Sigmoid colon (tissue), 7 donors: ENCODE measurements around the gene VCAN. TPM values are rescaled to one million over a fixed set of nuclear protein-coding genes. Genes with fewer than 3 reads are reported as not detected.

Experiments
- DNase-seq: peaks from one replicate; pipeline ENCODE4 v3.0.0-alpha.2; 2019
- H3K27ac ChIP-seq, 4 donors: fragments of 200-600 bp; sonication (generic); one replicate each; pipeline ENCODE4 v1.5.1; 2016 to 2019; ENCODE audit warnings: mild to moderate bottlenecking in 1 of 4
- H3K27me3 ChIP-seq, 3 donors: fragments of 200-600 bp; sonication (generic); one replicate each; pipeline ENCODE4 v1.5.1; 2019; ENCODE audit warnings: mild to moderate bottlenecking in 1 of 3
- H3K36me3 ChIP-seq, 4 donors: fragments of 200-600 bp; sonication (generic); one replicate each; pipeline ENCODE4 v1.5.1; 2016 to 2019
- H3K4me1 ChIP-seq, 4 donors: fragments of 200-600 bp; sonication (generic); one replicate each; pipeline ENCODE4 v1.5.1; 2017 to 2019
- H3K4me3 ChIP-seq, 4 donors: fragments of 200-600 bp; sonication (generic); one replicate each; pipeline ENCODE4 v1.5.1; 2017 to 2019; ENCODE audit warnings: mild to moderate bottlenecking in 2 of 4, moderate library complexity in 1 of 4
- H3K9me3 ChIP-seq, 4 donors: fragments of 200-600 bp in 3 of 4; sonication (generic) in 3 of 4; one replicate each; pipeline versions ENCODE4 v1.5.1 to v1.6.1; 2013 to 2019
- EP300 ChIP-seq, 4 donors: sonication (generic); formaldehyde crosslinking; IDR thresholded peaks; one replicate each; pipeline ENCODE4 v1.6.1; 2017; ENCODE audit warnings: antibody characterized with exemption in 4 of 4
- POLR2A ChIP-seq, 2 donors: fragments of 450-650 bp; IDR thresholded peaks; one replicate each; pipeline ENCODE4 v1.6.1; 2016; ENCODE audit warnings: antibody characterized with exemption in 2 of 2, mild to moderate bottlenecking in 2 of 2, moderate library complexity in 2 of 2
- POLR2AphosphoS5 ChIP-seq, 4 donors: sonication (generic); formaldehyde crosslinking; IDR thresholded peaks; one replicate each; pipeline ENCODE4 v1.6.1; 2017; ENCODE audit warnings: antibody characterized with exemption in 4 of 4
- WGBS, 2 donors: extraction: QIAGEN DNeasy Blood & Tissue Kit; methylation state at CpG; one replicate each; pipeline ENCODE4 v1.1.7; 2013; 5-methylcytosine and 5-hydroxymethylcytosine counted together
- intact Hi-C: fragments of 100-400 bp; cut with DNase I; formaldehyde crosslinking; loops from one replicate; pipeline ENCODE4 v1.15.1; 2023
- polyA plus RNA-seq, 3 donors: library from polyadenylated mRNA; stranded (reverse); fragments of 200-250 nt; gene quantifications; one replicate each; pipeline ENCODE4 v1.2.3, GENCODE V29; 2013
- total RNA-seq, 4 donors: library from RNA; depleted of rRNA; stranded (reverse); fragments of >200 nt; gene quantifications; one replicate each; pipeline ENCODE4 v1.1.0, GENCODE V29; 2016
- TF ChIP-seq, protein P1 (sequence below), 4 experiments: fragments of 450-650 bp in 3 of 4; fragments of 200-600 bp in 1 of 4; IDR thresholded peaks; one replicate each; pipeline ENCODE4 v1.5.1; 2016 to 2019; ENCODE audit warnings: antibody characterized with exemption in 4 of 4, mild to moderate bottlenecking in 3 of 4, moderate library complexity in 2 of 4
- donor health status: healthy with polysubstance abuse.
- donor health status: Bipolar disorder and iron deficiency.
- donor health status: healthy.

Gene VCAN
- total and polyA plus RNA-seq, 7 donors = 0.69 to 115 (median 37.5) TPM

DNA sequence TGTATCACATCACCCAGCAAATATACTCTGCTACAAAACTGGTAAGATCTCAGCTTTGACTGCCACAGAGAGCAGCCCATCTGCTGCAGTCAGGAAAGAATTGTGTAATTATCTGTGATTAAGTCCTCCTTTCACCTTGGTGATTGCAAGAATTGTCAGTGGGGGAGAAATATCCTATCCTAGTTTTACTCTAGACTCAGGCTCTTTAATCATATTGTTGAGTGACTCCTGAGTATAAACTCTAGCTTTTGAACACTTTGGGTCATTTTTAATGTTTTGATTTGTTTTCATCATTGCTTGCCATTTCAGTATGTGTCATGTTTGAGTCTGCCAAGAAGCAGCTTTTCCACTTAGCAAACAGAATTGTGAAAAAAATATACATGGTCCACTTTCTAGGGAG, 32.1 kb downstream of the VCAN start:
- TF ChIP-seq, protein P1, sequence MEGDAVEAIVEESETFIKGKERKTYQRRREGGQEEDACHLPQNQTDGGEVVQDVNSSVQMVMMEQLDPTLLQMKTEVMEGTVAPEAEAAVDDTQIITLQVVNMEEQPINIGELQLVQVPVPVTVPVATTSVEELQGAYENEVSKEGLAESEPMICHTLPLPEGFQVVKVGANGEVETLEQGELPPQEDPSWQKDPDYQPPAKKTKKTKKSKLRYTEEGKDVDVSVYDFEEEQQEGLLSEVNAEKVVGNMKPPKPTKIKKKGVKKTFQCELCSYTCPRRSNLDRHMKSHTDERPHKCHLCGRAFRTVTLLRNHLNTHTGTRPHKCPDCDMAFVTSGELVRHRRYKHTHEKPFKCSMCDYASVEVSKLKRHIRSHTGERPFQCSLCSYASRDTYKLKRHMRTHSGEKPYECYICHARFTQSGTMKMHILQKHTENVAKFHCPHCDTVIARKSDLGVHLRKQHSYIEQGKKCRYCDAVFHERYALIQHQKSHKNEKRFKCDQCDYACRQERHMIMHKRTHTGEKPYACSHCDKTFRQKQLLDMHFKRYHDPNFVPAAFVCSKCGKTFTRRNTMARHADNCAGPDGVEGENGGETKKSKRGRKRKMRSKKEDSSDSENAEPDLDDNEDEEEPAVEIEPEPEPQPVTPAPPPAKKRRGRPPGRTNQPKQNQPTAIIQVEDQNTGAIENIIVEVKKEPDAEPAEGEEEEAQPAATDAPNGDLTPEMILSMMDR (IDR thresholded peaks at IDR 0.05) = no peak
- TF ChIP-seq POLR2AphosphoS5 (IDR thresholded peaks at IDR 0.05) = no peak
- no peak for TF ChIP-seq EP300 (IDR thresholded peaks at IDR 0.05)
- no peak for TF ChIP-seq POLR2A (IDR thresholded peaks at IDR 0.05)
- intact Hi-C loops = no loop called here
- Histone ChIP-seq H3K4me1 (no peaks in the 10 kb centered on the region), H3K36me3 (no peaks in the 10 kb centered on the region), H3K4me3 (no peak overlapping the region), H3K27ac (no peak overlapping the region), H3K9me3 (no peaks in the 10 kb centered on the region), H3K27me3 (no peaks in the 10 kb centered on the region)
- DNase-seq = no peak

DNA sequence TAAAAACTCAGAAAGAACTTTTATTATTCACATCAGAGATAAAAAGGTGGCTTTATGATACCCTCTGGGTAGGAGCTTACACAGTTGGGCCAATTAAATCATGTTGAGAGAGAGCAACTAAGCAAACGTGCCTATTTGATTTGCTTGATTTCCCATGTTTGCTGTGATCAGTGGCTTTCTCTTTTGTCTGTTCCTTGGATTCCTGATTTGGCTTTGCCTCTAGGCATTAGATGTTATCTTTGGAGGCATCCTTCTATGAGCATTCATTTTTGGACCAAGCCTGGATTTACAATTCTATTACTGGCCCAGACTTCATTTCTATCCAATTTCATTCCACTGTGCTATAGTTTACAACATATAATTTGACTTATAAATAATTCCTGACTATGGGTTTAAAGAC, 35.9 kb downstream of the VCAN start:
- H3K4me1 ChIP-seq = peaks cover 0 to 9% (median 3%) of the 10 kb centered on the region in 4 donors
- no peak for DNase-seq
- no peak overlapping the region for H3K4me3 ChIP-seq
- H3K27ac ChIP-seq = no peak overlapping the region
- no peaks in the 10 kb centered on the region for H3K9me3 ChIP-seq
- TF ChIP-seq, protein P1 (IDR thresholded peaks at IDR 0.05) = no peak
- TF ChIP-seq EP300 (IDR thresholded peaks at IDR 0.05) (no peak), POLR2AphosphoS5 (IDR thresholded peaks at IDR 0.05) (no peak), POLR2A (IDR thresholded peaks at IDR 0.05) (no peak)
- no peaks in the 10 kb centered on the region for H3K27me3 ChIP-seq
- intact Hi-C loops = no loop called here
- WGBS, 2 donors = 12 to 55% methylated on average over 1 of the region's 1 CpG
- H3K36me3 ChIP-seq = no peaks in the 10 kb centered on the region

DNA sequence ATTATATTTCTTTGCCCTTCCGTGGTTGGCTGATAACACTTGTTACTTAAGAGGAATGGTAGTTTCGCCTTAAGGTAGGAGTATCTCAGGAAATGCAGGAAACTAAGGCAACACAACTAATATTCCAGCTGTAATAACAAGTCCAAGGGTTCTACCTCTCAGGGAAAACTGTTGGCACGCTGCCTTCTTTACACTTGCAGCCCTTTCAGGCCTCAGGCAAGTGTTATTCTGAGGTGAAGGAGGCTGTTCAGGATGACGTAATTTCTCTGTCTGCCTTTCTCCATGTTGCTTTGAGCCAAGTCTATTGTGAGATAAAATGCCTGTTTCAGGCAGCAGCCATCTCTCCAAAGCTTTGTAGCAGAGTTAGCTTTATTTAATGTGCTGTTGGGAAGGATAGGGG, 38.0 kb downstream of the VCAN start:
- TF ChIP-seq POLR2AphosphoS5 (IDR thresholded peaks at IDR 0.05) (no peak), EP300 (IDR thresholded peaks at IDR 0.05) (no peak), POLR2A (IDR thresholded peaks at IDR 0.05) (no peak)
- TF ChIP-seq, protein P1 (IDR thresholded peaks at IDR 0.05) = no peak
- H3K27ac ChIP-seq = peak overlapping the region in 2 of 4 donors; percentile 52 to 57
- no peaks in the 10 kb centered on the region for H3K27me3 ChIP-seq
- H3K4me3 ChIP-seq = no peak overlapping the region
- DNase-seq = peak; percentile 65
- 62 to 65% methylated on average over 4 of the region's 4 CpGs for WGBS, 2 donors
- intact Hi-C loops = no loop called here
- H3K9me3 ChIP-seq = no peaks in the 10 kb centered on the region
- peaks cover 0 to 9% (median 3%) of the 10 kb centered on the region in 4 donors for H3K4me1 ChIP-seq
- no peaks in the 10 kb centered on the region for H3K36me3 ChIP-seq

DNA sequence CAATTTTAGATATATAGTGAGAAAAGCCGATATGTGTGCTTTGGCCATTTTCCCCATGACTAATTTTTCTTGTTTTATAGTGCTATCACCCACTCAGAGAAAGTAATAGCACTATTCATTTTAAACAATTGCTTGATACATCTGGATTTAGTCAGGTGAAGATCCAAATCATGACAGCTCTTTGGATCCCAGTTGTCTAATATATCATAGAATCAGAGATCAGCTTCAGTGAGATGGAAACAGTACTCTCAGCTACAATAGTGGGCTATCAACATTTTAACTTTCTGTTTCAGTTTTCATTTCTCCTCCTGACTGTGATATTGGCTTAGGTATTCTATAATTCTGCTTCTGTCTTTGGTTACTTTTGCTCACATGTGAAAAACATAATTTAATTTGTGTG, 38.7 kb downstream of the VCAN start:
- Histone ChIP-seq H3K27me3 (no peaks in the 10 kb centered on the region), H3K4me3 (no peak overlapping the region), H3K36me3 (no peaks in the 10 kb centered on the region), H3K4me1 (peaks cover 0 to 9% (median 3%) of the 10 kb centered on the region in 4 donors), H3K27ac (peak overlapping the region in 2 of 4 donors; percentile 52 to 57), H3K9me3 (no peaks in the 10 kb centered on the region)
- intact Hi-C loops = no loop called here
- TF ChIP-seq EP300 (IDR thresholded peaks at IDR 0.05) = no peak
- TF ChIP-seq, protein P1 (IDR thresholded peaks at IDR 0.05) = no peak
- TF ChIP-seq POLR2A (IDR thresholded peaks at IDR 0.05) = no peak
- TF ChIP-seq POLR2AphosphoS5 (IDR thresholded peaks at IDR 0.05) = no peak
- 75 to 90% methylated on average over 1 of the region's 1 CpG for WGBS, 2 donors
- DNase-seq = no peak

DNA sequence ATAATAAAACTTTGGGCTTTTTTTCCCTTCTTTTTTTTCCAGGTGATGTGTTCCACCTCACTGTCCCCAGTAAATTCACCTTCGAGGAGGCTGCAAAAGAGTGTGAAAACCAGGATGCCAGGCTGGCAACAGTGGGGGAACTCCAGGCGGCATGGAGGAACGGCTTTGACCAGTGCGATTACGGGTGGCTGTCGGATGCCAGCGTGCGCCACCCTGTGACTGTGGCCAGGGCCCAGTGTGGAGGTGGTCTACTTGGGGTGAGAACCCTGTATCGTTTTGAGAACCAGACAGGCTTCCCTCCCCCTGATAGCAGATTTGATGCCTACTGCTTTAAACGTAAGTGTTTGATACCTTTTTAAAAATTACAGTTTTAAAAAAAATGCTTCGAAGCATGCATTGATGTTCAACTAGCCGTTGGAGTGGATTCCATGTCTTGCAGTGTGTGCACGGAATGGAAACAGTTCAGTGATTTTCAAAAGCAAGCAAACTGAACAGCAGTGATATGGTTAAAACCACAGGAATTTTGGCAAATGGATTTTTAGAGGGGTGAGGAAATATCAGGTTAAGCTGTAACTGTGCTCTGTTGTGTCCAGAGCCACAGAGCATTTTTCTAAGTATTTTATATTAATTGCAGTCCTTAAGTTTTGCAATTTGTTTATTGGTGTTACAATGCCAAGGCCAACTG, 40.7 kb downstream of the VCAN start:
- Histone ChIP-seq H3K4me3 (no peak overlapping the region), H3K36me3 (no peaks in the 10 kb centered on the region), H3K27ac (no peak overlapping the region), H3K27me3 (no peaks in the 10 kb centered on the region), H3K9me3 (no peaks in the 10 kb centered on the region), H3K4me1 (peaks cover 0 to 9% (median 3%) of the 10 kb centered on the region in 4 donors)
- no peak for DNase-seq
- TF ChIP-seq POLR2A (IDR thresholded peaks at IDR 0.05) (no peak), POLR2AphosphoS5 (IDR thresholded peaks at IDR 0.05) (no peak), EP300 (IDR thresholded peaks at IDR 0.05) (no peak)
- TF ChIP-seq, protein P1 (IDR thresholded peaks at IDR 0.05) = no peak
- WGBS, 2 donors = 93 to 94% methylated on average over 13 of the region's 13 CpGs
- intact Hi-C loops = no loop called here
